Activated CD4-positive, alpha-beta T cell treated with anti-CD3 and anti-CD28 coated beads for 1 hour (primary cell): Measurements from ENCODE around the gene ID3.
"Not testable (repeated sequence)": the region's sequence is repeated elsewhere in the genome, so short reads cannot be mapped to it uniquely, and the experiment has no call there.

Experiments
- DNase-seq: peaks from one replicate; pipeline ENCODE4 v3.0.0-alpha.2; 2020

ID3 gene

GRCh38 chr1:23588749-23589548 is 29.6 kb upstream of the ID3 start:
- DNase-seq, result no peak

DNA sequence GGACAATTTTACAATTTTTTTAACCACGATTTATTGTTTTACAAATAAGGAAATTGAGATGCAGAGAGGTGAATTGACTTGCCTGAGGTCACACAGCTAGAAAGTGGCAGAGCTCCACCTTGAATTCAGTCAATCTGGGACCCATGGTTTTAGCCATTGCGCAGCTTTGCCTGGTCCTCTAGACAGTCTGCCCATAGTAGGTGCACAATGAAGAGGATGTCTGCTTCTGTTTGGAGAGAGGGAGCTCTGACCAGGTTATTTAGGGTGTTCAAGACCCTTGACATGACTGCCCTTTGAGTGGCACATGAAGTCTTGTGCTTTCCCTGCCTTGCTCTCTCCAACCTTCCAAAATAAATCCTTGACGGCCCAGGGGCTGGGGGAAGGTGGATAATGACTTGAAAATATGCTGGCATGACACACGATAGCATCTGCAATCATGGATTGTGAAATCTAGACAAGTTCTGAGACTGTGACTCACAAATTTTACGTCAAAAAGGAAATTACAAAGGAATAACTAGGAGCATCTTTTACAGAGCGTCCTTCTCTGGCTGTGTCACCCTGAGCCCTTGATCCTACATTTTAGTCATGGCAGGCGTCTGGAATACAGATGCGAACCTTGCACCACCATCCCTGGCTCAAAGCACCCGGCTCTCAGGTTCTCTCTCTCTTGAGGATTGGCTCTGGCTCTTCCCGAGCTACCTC is 26.2 kb upstream of the ID3 start:
- DNase-seq, result no peak

DNA sequence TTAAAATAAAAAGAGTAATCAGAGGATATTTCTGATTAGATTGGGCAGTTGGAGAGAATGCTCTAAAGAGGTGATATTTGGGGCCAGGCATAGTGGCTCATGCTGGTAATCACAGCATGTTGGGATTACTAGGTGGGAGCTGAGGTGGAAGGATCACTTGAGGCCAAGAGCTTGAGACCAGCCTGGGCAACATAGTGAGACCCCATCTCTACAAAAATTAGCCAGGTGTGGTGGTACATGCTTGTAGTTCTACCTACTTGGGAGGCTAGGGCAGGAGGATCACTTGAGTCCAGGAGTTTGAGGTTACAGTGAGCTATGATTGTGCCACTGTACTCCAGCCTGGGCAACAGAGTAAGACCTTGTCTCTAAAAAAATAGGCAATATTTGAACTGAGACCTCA is 24.4 kb upstream of the ID3 start:
- not testable (repeated sequence) for DNase-seq

- no peak for DNase-seq
These were observed 23.5 kb upstream of the ID3 start for GRCh38 chr1:23582820-23583219.

DNA sequence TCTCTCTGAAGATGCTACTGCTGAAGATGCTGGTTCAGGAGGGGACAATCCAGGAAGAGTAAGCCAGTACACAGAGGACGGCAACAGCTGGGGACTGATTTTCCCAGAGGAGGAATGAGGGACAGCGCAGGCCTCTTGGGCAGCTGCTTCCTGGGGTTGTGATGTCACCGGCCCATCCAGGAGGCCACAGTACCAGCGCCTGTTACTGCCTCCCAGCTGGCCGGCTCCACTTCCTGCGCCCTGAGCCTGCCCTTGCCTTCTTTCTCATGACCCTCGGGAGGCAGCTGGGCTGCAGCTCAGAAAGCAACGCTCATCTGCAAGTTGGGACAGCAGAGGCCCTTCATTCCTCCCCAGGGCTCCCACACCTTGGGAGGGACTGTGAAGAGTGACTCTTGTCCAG is 21.9 kb upstream of the ID3 start:
- DNase-seq, result no peak

GRCh38 chr1:23578997-23579363 is 19.7 kb upstream of the ID3 start:
- no peak for DNase-seq

DNA sequence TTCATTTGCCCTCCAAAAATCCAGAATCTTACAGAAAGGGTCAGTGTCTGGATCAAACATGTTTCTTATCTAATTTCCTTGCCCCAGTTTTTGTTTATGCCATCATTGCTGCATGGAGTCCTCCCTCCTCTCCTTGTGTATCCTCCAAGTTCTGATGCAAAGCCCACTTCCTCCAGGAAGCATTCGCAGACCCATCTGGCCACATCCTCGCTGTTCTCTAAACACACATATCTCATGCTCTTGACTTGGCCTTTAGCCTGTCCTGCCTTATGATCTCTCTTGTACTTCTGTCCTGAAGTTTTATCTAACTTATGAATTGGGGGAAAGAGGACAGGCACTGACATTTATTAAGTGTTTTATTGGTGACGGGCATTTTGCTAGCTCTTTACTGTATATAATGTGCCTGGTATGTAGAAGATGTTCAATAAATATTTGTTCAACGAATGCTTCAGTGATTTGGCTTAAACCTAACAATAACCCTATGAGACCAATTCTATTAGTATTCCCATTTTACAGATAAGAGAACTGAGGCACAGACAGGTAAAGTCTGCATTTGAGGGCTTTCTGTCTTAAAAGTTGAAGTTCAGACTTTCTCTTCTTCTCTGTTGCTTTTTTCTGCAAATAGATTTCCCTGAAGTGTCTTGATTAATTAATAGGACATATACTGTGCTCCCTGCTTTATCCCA is 19.2 kb upstream of the ID3 start:
- DNase-seq, result no peak

DNA sequence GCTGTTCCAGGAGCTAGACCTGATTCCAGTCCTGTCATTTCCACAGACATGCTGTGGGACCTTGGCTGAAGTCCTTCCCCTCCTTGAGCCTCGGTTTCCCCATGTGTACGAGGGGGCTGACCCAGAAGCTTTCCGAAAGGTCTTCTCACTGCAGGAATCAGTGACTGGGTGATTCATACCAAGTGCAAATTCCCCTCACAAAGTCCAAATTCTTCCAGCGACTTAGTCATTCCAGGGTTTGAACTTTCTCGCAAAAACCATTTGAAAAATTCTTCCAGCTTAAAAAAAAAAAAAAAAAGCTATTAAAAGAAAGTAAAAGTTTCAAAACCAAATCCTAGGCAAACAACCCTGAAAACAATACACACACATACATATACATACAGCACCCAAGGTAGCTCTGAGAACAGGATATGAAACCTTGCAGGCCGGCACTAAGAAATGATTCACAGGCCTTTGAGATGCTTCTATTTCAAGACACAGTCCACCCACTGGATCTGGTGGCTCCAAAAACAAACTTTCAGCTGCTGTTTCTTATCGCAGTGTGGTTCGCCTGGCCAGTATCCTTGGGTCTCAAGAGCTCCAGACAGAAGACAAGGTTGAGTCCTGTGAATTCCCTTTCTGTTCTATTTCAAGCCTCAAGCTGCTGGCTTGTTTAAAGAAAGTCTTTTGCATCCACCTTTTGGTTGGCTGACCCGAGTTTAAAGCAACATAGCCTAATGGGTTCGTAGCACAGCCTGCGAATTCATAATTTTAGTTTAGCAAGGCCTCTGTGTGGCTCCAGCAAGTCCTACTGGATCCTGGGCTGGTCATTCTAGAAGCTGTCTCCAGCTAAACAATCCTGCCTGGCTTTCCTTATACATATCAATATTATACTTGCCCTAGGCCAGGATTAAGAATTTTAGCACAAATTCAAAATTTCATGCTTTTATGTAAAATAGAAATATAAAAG is 18.0 kb upstream of the ID3 start:
- no peak for DNase-seq

DNA sequence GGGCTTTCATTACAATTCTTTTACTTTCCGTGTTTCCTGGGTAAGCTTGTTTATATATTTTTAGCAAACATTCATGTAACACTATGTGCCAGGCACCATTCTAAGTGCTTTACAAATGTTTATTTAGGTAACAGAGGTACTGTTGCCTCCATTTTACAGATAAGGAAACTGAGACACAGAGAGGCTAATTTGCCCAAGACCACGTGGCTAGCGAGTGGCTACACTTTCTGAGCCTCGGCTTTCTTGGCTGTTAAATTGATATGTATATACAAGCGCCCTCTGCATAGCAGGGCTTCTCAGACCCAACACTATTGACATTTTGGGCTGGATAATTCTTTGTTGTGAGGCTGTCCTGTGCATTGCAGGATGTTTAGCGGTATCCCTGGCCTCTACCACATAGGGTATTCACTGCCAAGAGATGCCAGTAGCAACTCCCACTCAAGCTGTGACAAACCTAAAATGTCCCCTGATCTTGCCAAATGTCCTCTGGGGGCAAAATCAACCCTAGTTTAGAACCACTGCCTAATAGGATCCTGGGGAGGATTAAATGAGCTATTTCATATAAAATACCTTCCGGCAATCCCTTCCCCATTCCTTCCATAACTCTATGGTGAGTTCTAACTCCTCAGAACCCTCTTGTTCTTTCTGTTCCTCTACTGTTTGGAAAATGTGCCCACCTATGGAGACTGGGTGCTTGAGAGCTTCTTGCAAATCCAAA is 17.2 kb upstream of the ID3 start:
- DNase-seq, result no peak

GRCh38 chr1:23575226-23575810 is 16.0 kb upstream of the ID3 start:
- DNase-seq, result no peak

GRCh38 chr1:23574265-23574754 is 15.0 kb upstream of the ID3 start:
- DNase-seq, result no peak

DNA sequence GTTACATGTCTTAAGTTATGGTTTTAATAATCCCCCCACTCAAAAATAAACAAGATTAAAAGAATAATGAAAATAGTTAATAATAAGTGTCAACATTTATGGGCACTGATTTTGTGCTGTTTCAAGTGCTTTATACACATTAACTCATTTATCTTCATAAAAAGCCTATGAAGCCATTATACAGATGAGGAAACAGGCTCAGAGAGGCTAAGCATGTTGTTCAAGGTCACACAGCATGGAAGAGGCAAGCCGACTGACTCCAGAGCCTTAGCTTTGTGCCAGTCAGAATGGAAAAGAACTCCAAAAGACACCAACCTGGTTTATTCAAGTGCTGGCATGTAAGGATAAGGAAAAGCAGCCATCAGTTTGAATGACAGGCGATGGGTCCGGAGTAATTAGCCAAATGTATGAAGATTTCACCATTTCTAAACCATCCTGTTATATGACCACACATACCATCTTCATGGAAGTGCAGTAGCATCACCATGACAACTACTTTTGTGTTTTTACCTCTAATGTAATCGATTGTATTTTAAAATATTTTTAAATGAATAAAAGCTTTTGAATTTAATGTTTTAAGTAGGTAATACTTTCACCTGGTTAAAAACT is 14.4 kb upstream of the ID3 start:
- no peak for DNase-seq

- no peak for DNase-seq
These were observed 12.2 kb upstream of the ID3 start for GRCh38 chr1:23571465-23571864.

GRCh38 chr1:23570001-23570691 is 10.8 kb upstream of the ID3 start:
- no peak for DNase-seq

GRCh38 chr1:23568608-23569383 is 9.5 kb upstream of the ID3 start:
- no peak for DNase-seq

DNA sequence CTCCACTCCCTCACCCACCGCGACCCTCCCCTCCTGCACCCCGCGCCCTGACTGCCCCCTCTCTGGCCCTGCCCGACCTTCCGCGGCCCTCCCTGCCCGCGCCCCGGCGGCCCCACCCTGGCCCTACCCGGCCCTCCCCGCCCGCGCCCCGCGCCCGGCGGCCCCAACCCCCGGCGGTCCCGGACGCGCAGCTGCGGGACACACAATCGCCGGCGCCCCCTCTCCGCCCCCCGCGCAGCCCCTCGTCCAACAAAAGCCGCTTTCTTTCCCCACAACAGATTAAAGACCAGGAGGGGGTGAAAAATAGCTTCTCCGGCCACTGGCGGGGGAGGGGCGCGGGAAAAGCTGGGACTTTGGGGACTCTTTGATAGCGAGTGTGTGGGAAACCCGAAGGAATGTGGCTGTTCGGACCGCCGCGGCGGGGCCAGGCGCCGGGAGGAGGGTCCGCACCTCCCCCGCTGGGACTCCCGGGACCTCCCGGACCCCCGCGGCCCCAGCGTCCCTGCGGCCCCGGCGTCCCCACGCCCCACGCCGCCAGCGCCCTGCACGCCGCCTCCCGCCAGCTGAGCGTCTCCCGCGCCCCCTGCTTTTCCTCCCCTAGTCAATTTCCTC is 8.8 kb upstream of the ID3 start:
- no peak for DNase-seq

- DNase-seq, result no peak
These were observed 8.3 kb upstream of the ID3 start for GRCh38 chr1:23567629-23567995.

DNA sequence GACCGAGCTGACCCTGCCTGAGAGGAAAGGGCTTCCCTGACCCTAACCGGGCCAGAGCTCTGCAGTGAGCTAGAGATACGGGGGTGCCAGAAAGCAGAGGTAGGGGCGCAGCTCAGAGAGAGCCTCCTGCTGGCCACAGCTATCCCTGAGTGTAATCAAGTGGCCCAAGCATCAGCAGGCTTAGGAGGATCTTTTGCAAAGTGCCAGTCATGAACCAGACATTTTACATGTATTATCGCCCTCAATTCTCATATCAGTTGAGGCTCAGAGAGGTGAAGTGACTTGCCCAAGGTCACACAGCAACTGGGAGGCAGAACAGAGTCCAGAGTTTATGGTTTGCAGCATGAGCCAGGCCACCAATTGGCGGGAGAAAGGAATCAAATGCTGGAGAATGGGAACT is 7.0 kb upstream of the ID3 start:
- no peak for DNase-seq

DNA sequence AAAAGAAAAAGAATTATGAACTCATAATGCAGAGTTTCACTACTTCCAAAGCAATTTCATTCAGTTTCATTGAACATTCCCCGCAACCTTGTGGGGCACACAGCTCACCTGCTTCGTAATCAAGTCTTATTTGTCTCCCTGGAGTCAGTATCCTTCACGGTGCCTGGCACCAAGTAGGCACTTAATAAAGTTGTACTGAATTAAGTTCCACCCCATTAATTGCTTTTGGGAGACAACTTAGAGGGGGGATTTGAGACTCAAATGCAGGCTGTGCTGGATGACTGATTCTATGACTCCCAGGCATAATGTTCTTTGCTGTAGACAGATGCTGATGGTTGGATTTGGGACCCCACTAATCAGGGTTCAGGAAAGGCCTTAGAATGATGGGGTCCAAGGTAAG is 6.5 kb upstream of the ID3 start:
- no peak for DNase-seq
